Tibial nerve (tissue), 4 donors: ENCODE data around the gene CD180. TPM values are rescaled to one million over a fixed set of nuclear protein-coding genes. Genes with fewer than 3 reads are reported as not detected.

Experiments
- DNase-seq, 2 donors: peaks; one replicate each; pipeline ENCODE4 v3.0.0-alpha.2; 2019; ENCODE audit warnings: low spot score in 2 of 2
- H3K27ac ChIP-seq, 4 donors: fragments of 200-600 bp; sonication (generic) in 3 of 4; one replicate each; pipeline ENCODE4 v1.5.1; 2017 to 2019; ENCODE audit warnings: mild to moderate bottlenecking in 1 of 4
- H3K27me3 ChIP-seq, 2 donors: fragments of 200-600 bp; sonication (generic) in 1 of 2; one replicate each; pipeline versions ENCODE4 v1.5.1 to v1.6.0; 2017 to 2019
- H3K36me3 ChIP-seq, 3 donors: fragments of 200-600 bp; sonication (generic); one replicate each; pipeline ENCODE4 v1.5.1; 2018 to 2019
- H3K4me1 ChIP-seq, 4 donors: fragments of 200-600 bp; sonication (generic) in 3 of 4; one replicate each; pipeline ENCODE4 v1.5.1; 2017 to 2019
- H3K4me3 ChIP-seq, 4 donors: fragments of 200-600 bp; sonication (generic) in 3 of 4; one replicate each; pipeline ENCODE4 v1.5.1; 2017 to 2019; ENCODE audit warnings: mild to moderate bottlenecking in 1 of 4, moderate library complexity in 1 of 4
- H3K9me3 ChIP-seq, 4 donors: fragments of 200-600 bp; sonication (generic) in 3 of 4; one replicate each; pipeline ENCODE4 v1.5.1; 2017 to 2019
- EP300 ChIP-seq, 2 donors: sonication (generic); formaldehyde crosslinking; IDR thresholded peaks; one replicate each; pipeline ENCODE4 v1.6.1; 2017; ENCODE audit warnings: antibody characterized with exemption in 2 of 2, mild to moderate bottlenecking in 1 of 2
- POLR2A ChIP-seq, 2 donors: fragments of 450-650 bp; IDR thresholded peaks; one replicate each; pipeline ENCODE4 v1.6.1; 2017; ENCODE audit warnings: antibody characterized with exemption in 2 of 2, mild to moderate bottlenecking in 2 of 2, moderate library complexity in 2 of 2
- WGBS, 2 donors: methylation state at CpG; one replicate each; pipeline ENCODE4 v1.1.5; 2018; 5-methylcytosine and 5-hydroxymethylcytosine counted together
- total RNA-seq, 4 donors: library from RNA; depleted of rRNA; stranded (reverse); fragments of >200 nt; gene quantifications; one replicate each; pipeline ENCODE4 v1.1.0, GENCODE V29; 2016
- TF ChIP-seq, protein P1 (sequence below), 5 experiments: fragments of 200-600 bp in 3 of 5; fragments of 450-650 bp in 2 of 5; sonication (generic) in 3 of 5; IDR thresholded peaks; one replicate each; pipeline ENCODE4 v1.5.1; 2016 to 2019; ENCODE audit warnings: antibody characterized with exemption in 5 of 5, mild to moderate bottlenecking in 3 of 5, moderate library complexity in 2 of 5

The CD180 gene
- total RNA-seq, 4 donors from 2014 or later = 0.21 to 2.7 (median 0.52) TPM

DNA sequence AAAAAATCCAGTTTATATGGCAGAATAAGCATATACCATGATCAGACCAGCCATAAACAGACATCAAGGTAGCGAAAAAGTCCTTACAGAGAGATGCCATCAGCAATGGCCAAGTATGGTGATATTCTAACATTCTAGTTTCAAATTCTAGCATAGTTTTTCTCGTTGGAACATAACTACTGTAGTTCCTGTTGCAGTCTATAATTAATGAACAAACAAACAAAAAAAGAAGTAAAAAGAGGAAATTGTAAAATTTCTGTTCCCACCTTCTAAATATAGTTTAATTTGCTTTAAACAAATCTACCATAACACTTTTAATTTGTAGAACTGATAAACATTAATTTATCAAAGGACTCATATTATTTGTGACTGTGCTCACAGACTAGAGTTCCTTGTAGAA, 9.9 kb upstream of the CD180 start:
- H3K27ac ChIP-seq = peak overlapping the region in 1 of 4 donors; percentile 40

DNA sequence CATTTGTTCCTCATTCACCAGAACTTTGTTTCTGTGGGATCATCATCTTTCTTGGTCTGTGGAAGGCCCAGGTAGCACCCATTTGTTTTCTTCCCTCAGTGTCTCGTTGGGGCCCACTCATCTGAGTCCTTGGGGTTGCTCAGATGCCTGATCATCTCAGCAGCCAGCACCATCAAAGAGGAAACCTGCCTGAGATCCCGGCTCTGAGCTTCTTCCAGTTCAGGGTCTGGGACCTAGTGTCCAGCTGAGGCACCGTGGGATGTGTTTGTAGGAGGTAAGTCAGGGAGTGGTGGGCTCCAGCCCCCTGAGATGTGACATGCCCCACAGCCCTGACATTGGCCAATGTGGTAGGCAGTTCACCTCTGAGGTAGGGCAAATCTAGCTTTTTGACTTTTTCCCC, 9.4 kb upstream of the CD180 start:
- no peak for TF ChIP-seq EP300 (IDR thresholded peaks at IDR 0.05)
- TF ChIP-seq, protein P1, sequence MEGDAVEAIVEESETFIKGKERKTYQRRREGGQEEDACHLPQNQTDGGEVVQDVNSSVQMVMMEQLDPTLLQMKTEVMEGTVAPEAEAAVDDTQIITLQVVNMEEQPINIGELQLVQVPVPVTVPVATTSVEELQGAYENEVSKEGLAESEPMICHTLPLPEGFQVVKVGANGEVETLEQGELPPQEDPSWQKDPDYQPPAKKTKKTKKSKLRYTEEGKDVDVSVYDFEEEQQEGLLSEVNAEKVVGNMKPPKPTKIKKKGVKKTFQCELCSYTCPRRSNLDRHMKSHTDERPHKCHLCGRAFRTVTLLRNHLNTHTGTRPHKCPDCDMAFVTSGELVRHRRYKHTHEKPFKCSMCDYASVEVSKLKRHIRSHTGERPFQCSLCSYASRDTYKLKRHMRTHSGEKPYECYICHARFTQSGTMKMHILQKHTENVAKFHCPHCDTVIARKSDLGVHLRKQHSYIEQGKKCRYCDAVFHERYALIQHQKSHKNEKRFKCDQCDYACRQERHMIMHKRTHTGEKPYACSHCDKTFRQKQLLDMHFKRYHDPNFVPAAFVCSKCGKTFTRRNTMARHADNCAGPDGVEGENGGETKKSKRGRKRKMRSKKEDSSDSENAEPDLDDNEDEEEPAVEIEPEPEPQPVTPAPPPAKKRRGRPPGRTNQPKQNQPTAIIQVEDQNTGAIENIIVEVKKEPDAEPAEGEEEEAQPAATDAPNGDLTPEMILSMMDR (IDR thresholded peaks at IDR 0.05) = no peak
- TF ChIP-seq POLR2A (IDR thresholded peaks at IDR 0.05) = no peak
- Histone ChIP-seq H3K4me3 (no peak overlapping the region), H3K27ac (peak overlapping the region in 1 of 4 donors; percentile 40), H3K36me3 (no peaks in the 10 kb centered on the region), H3K4me1 (peaks cover 0 to 10% (median 5%) of the 10 kb centered on the region in 4 donors), H3K27me3 (no peaks in the 10 kb centered on the region), H3K9me3 (no peaks in the 10 kb centered on the region)
- DNase-seq = no peak
- 93 to 99% methylated on average over 3 of the region's 3 CpGs for WGBS, 2 donors

More for the DNA sequence above, 9.9 kb upstream of the CD180 start:
- H3K36me3 ChIP-seq = no peaks in the 10 kb centered on the region
- H3K27me3 ChIP-seq = no peaks in the 10 kb centered on the region
- TF ChIP-seq, protein P1 (IDR thresholded peaks at IDR 0.05) = no peak
- no peak for TF ChIP-seq POLR2A (IDR thresholded peaks at IDR 0.05)
- no peak for TF ChIP-seq EP300 (IDR thresholded peaks at IDR 0.05)
- DNase-seq = no peak
- H3K9me3 ChIP-seq = no peaks in the 10 kb centered on the region
- H3K4me3 ChIP-seq = no peak overlapping the region
- 81 to 86% methylated on average over 2 of the region's 2 CpGs for WGBS, 2 donors
- peaks cover 0 to 10% (median 5%) of the 10 kb centered on the region in 4 donors for H3K4me1 ChIP-seq

DNA sequence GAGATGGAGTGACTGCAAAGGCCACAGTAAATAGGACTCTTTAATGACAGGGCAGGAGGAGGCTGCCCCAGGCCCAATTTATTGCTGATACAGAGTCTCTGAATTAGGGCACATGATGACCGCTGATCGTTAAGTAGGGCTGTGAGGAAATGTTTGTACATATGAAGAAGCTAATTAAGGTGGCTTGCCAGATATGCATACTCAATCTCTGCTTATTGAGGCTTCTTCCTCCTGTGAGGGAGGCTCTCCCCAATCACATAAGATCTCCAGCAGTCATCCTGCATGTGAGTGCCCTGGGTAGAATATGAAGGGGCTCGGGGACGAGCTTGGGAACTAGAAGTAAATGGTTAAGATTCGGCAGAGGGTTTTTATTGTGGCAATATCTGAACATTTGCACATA, 8.2 kb upstream of the CD180 start:
- no peak for TF ChIP-seq POLR2A (IDR thresholded peaks at IDR 0.05)
- no peak for TF ChIP-seq EP300 (IDR thresholded peaks at IDR 0.05)
- TF ChIP-seq, protein P1 (IDR thresholded peaks at IDR 0.05) = no peak
- Histone ChIP-seq H3K4me3 (no peak overlapping the region), H3K9me3 (no peaks in the 10 kb centered on the region), H3K27ac (peak overlapping the region in 1 of 4 donors; percentile 1), H3K4me1 (peaks cover 0 to 10% (median 5%) of the 10 kb centered on the region in 4 donors), H3K27me3 (no peaks in the 10 kb centered on the region), H3K36me3 (no peaks in the 10 kb centered on the region)
- no peak for DNase-seq
- WGBS, 2 donors = 75 to 76% methylated on average over 5 of the region's 5 CpGs

DNA sequence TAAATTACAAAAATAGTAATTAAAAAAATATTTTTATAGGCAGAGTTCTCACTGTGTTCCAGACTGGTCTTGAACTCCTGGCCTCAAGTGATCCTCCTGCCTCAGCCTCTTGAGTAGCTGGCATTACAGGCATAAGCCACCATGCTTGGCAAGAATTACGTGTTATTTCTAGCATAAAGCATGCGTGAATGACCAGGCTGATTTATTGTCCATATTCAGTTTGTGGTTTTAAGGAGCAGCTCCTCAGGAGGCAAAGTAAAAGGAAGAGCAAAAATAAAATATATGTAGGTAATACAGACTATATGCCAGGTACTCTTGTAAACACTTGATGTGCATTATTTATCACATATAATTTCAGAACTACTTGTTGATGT, 7.1 kb upstream of the CD180 start:
- Histone ChIP-seq H3K27ac (no peak overlapping the region), H3K36me3 (no peaks in the 10 kb centered on the region), H3K4me3 (no peak overlapping the region), H3K9me3 (no peaks in the 10 kb centered on the region), H3K4me1 (peaks cover 0 to 10% (median 2%) of the 10 kb centered on the region in 4 donors), H3K27me3 (no peaks in the 10 kb centered on the region)
- DNase-seq = no peak
- WGBS, 2 donors = 56 to 58% methylated on average over 2 of the region's 2 CpGs
- TF ChIP-seq POLR2A (IDR thresholded peaks at IDR 0.05) (no peak), EP300 (IDR thresholded peaks at IDR 0.05) (no peak)
- TF ChIP-seq, protein P1 (IDR thresholded peaks at IDR 0.05) = no peak

DNA sequence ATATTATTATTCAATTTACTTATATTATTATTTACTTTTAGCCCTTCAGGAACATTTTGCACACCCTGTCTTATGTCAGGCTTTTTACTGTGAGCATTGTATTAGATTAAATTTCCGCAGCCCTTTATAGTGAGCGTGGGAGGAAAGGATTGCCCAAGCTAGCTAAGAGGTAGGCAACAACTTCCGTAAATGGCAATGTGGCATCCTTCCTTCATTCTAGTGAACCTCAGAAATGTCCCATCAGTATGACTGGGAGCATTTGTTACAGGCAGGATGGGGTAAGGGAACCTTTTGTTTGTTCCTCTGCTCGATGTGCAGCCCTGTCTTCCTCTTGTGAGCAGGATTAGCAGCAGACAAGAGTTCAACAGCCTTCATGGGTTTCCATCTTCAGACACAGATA, 6.2 kb upstream of the CD180 start:
- no peak overlapping the region for H3K4me3 ChIP-seq
- 77 to 89% methylated on average over 4 of the region's 4 CpGs for WGBS, 2 donors
- no peaks in the 10 kb centered on the region for H3K36me3 ChIP-seq
- TF ChIP-seq POLR2A (IDR thresholded peaks at IDR 0.05) (no peak), EP300 (IDR thresholded peaks at IDR 0.05) (no peak)
- TF ChIP-seq, protein P1 (IDR thresholded peaks at IDR 0.05) = no peak
- no peaks in the 10 kb centered on the region for H3K27me3 ChIP-seq
- no peak for DNase-seq
- H3K27ac ChIP-seq = no peak overlapping the region
- no peaks in the 10 kb centered on the region for H3K9me3 ChIP-seq
- H3K4me1 ChIP-seq = peaks cover 0 to 10% (median 2%) of the 10 kb centered on the region in 4 donors
